GM12872 (cell line): ENCODE measurements around the gene PTPRD.

Experiments used
- CTCF ChIP-seq: IDR thresholded peaks from 3 replicates; pipeline ENCODE4 v1.5.1; 2011; ENCODE audit warnings: low read depth, mild to moderate bottlenecking, low read length, moderate library complexity; ENCODE audit not compliant: insufficient read depth

PTPRD gene

GRCh38 chr9:8491563-8491962 is 2121.2 kb downstream of the PTPRD start:
- TF ChIP-seq CTCF, result no peak

- no peak for TF ChIP-seq CTCF
Observed at GRCh38 chr9:8489835-8490234, 2123.0 kb downstream of the PTPRD start.

GRCh38 chr9:8486095-8486494 is 2126.7 kb downstream of the PTPRD start:
- TF ChIP-seq CTCF, result no peak

- TF ChIP-seq CTCF, result no peak
Observed at GRCh38 chr9:8484597-8485191, 2128.1 kb downstream of the PTPRD start.

- no peak for TF ChIP-seq CTCF
Observed at GRCh38 chr9:8477450-8477849, 2135.4 kb downstream of the PTPRD start.

GRCh38 chr9:8474937-8475336 is 2137.9 kb downstream of the PTPRD start:
- no peak for TF ChIP-seq CTCF

- no peak for TF ChIP-seq CTCF
Observed at GRCh38 chr9:8473244-8474020, 2139.4 kb downstream of the PTPRD start.
